Activated naive CD8-positive, alpha-beta T cell treated with anti-CD3 and anti-CD28 coated beads, Interleukin-2, amount 50 U/mL, for 24 hours (primary cell): ENCODE measurements around the gene TTC7B.

Experiments
- ATAC-seq: fragments of 150-1000 bp; cut with Tn5 transposase; one replicate; pipeline ENCODE4 v1.10.0; 2021
- DNase-seq: peaks from one replicate; pipeline ENCODE4 v3.0.0; 2021
- H3K27ac Mint-ChIP-seq: one replicate; pipeline ENCODE4 v1.8.0; 2021; ENCODE audit warnings: mild to moderate bottlenecking, mixed read lengths
- H3K27me3 Mint-ChIP-seq: one replicate; pipeline ENCODE4 v1.8.0; 2021; ENCODE audit warnings: mixed read lengths
- H3K36me3 Mint-ChIP-seq: one replicate; pipeline ENCODE4 v1.8.0; 2021; ENCODE audit warnings: low read depth, mixed read lengths
- H3K4me1 Mint-ChIP-seq: one replicate; pipeline ENCODE4 v1.8.0; 2021; ENCODE audit warnings: mixed read lengths
- H3K4me3 Mint-ChIP-seq: one replicate; pipeline ENCODE4 v1.8.0; 2021; ENCODE audit warnings: mild to moderate bottlenecking, moderate library complexity, mixed read lengths
- H3K9me3 Mint-ChIP-seq: one replicate; pipeline ENCODE4 v1.8.0; 2021; ENCODE audit warnings: mixed read lengths

The TTC7B gene

DNA sequence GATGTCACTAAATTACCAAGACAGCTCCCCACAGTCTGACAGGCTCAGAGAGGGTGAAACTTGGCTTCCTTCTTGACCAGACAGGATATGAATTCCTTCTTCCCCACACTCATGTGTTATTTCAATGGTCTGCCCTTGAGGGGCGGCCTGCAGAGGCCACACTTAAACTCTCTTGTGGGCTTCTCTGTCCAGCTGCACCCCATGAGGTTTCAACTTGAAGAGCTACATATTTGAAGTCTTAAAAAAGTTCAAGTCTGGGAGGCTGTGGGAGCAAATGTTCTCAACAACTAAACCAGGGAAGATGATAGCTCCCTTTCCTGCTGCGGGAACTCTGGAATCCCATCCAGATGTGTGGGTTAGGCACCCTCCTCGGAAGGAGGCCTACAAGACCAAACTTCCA is 98.3 kb downstream of the TTC7B start:
- H3K27ac Mint-ChIP-seq: no peak overlapping the region
- H3K9me3 Mint-ChIP-seq: no peaks in the 10 kb centered on the region
- ATAC-seq: no peak
- peaks cover 1% of the 10 kb centered on the region for H3K27me3 Mint-ChIP-seq
- no peak overlapping the region for H3K4me3 Mint-ChIP-seq
- H3K36me3 Mint-ChIP-seq: no peaks in the 10 kb centered on the region
- DNase-seq: no peak
- peaks cover 4% of the 10 kb centered on the region for H3K4me1 Mint-ChIP-seq

DNA sequence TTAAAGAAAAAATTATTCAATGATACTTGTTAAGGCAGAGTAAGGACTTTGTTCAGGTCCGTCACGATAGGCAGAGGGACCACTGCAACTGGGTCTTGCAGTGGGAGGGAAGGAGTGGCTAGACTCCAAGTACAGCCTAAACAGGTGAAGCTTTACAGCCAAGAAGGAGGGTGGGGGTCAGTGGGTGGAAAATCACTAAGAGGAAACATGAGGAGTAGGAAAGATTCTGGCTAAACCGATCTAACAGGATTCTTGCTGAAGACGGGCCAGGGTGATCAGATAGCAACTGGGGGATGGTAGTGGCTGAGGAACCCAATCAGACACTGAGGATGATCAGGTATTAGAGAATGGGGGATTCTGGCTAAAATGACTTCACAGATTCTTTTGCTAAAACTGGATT is 100.2 kb downstream of the TTC7B start:
- DNase-seq: no peak
- Mint-ChIP-seq H3K27ac (no peak overlapping the region), H3K4me1 (peaks cover 4% of the 10 kb centered on the region), H3K27me3 (peaks cover 1% of the 10 kb centered on the region), H3K4me3 (no peak overlapping the region), H3K36me3 (no peaks in the 10 kb centered on the region), H3K9me3 (no peaks in the 10 kb centered on the region)
- no peak for ATAC-seq

DNA sequence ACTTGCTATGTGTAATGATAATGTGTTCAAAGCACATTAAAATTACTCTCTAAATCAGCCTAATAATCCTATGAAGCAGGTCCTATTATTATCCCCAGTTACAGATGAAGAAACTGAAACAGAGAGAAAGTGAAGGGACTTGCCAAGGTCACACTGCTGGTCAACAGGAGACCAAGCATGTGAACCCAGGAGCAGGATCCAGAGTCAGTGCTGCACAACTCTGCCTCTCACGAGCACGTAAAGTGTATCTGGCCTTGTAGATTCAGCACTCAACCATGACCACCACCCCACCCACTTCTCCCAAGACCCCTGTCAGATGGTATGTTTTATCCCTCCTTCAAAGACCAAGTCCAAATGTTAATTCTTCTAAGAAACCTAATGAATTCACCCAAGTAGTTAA is 100.7 kb downstream of the TTC7B start:
- no peak for DNase-seq
- peaks cover 1% of the 10 kb centered on the region for H3K27me3 Mint-ChIP-seq
- no peaks in the 10 kb centered on the region for H3K36me3 Mint-ChIP-seq
- H3K27ac Mint-ChIP-seq: no peak overlapping the region
- no peaks in the 10 kb centered on the region for H3K9me3 Mint-ChIP-seq
- H3K4me1 Mint-ChIP-seq: peaks cover 4% of the 10 kb centered on the region
- H3K4me3 Mint-ChIP-seq: no peak overlapping the region
- no peak for ATAC-seq

DNA sequence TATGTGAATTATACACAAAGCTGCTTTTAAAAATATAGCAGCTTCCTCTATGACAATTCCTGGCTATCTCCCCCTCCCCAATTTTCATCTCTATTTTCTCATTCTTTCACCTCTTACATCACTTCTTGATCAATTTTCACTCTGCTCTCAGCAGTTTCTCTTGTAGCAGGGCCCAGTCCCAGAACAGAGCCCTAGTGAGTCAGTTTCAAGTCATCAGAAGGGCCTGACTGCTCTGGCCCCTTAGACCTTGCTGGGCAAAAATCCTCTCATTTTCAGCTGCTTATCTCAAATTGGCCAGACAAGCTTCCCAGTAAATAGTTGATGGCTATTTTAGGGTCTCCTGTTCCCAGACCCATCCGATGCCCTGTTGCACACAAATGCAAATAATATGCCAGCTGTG is 101.4 kb downstream of the TTC7B start:
- Mint-ChIP-seq H3K4me3 (no peak overlapping the region), H3K27me3 (peaks cover 1% of the 10 kb centered on the region), H3K9me3 (no peaks in the 10 kb centered on the region), H3K36me3 (no peaks in the 10 kb centered on the region), H3K4me1 (no peaks in the 10 kb centered on the region), H3K27ac (no peak overlapping the region)
- DNase-seq (no peak), ATAC-seq (no peak)

DNA sequence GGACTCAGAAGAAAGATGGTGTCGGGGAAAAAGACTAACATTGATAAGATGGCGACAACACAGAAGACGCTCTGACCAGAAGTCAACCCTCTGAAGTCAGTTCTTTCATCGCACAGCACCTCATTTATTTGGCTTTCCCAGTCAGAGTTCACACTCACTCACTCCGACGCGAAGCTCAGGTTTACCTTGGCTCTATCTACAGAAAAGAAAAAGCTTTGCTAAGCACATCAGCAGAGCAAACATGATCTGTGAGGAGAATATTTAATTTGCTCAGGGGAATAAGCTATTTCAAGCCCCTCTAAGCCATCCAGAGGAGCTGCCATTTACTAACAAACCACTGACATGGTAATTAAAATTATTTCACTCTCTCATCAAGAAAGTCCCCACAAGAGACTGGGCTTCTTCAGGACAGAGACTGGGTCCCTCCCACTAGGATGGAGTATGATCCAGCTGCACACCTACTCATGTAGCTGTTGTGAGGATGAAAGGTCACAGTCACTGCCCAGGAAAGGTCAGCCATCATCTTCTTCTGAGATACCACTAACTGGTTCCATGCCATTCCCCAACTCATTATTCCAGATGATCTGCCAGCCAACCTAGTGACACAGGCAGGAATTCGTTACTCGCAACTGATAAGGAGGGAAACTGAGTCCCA is 111.4 kb downstream of the TTC7B start:
- no peaks in the 10 kb centered on the region for H3K9me3 Mint-ChIP-seq
- H3K4me1 Mint-ChIP-seq: no peaks in the 10 kb centered on the region
- H3K27ac Mint-ChIP-seq: no peak overlapping the region
- H3K36me3 Mint-ChIP-seq: no peaks in the 10 kb centered on the region
- H3K27me3 Mint-ChIP-seq: no peaks in the 10 kb centered on the region
- no peak overlapping the region for H3K4me3 Mint-ChIP-seq
- no peak for DNase-seq
- no peak for ATAC-seq

DNA sequence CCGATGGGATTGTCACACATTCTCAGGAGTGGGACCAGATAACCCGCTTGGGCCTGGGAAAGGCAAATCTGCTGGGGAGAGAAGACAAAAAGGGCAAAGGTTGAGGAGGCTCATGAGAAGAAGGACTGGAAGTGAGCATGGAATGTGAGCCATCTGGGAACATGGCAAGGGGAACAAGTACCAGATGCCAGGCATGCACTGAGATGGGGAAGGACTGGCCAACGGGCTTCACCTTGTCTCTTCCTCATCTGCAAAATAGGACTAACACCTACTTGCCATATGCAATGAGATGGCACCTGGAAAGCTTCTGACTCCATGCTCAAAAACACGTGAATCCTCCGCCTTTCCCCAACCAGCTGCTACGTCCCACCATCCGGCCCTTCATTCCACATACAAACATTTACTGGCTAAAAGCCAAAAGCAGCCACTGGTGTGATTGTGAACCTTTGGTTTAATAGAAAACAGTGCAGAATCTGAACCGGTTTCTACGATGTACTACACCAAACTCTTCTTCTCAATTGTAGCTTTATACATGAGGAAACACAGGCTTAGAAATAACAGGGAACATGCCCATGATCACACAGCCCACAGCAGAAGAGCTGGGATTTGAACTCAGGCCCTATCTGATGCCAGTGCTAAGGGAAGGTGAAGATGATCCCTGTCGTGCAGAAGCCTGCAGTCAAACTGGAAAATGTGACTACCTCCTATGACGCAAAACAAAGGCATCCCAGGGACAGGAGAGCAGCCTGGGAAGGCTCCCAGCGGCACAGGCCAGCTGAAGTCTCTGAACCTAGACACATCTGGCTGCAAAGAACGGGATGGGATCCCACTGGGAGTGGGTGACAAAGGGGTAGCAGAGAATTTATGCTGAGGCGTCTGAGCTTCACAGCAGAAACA is 112.1 kb downstream of the TTC7B start:
- no peak for ATAC-seq

DNA sequence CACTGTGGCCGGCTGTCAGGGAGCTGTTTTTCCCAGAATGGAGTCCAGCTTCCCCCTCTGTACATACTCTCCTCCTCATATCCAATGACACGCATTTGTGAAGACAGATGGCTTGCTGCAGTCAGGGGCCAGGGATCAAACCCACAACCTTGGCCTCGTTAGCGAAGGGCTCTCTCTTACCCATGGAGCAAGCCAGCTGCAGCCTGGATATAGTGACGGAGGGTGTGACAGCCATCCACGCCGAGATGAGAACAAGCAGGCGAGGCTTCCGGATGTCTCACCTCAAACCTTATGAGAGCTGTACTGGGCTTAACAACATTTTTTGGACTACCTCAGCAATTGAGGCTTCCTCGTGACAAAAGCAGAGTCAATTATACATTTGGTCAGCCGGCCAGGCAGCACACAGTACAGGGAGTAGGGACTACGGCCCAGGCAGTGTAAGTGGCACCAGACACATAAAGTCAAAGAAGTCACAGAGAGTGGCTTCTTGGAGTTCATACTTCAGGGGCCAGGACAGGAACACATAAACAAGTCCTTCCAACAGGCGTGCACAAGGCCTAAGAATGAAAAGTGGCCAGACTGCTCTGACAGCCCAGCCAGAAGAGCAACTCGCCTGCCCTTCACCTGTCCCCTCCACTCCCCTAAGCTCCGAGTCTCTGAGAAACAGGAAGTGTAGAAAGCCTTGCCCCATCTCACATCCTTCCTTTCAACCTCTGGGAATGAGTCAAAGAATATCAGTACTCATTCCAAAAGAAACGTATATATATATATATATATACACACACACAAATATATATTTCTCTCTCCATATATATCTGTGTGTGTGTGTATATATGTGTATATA is 115.1 kb downstream of the TTC7B start:
- no peak overlapping the region for H3K4me3 Mint-ChIP-seq
- no peaks in the 10 kb centered on the region for H3K27me3 Mint-ChIP-seq
- no peak overlapping the region for H3K27ac Mint-ChIP-seq
- ATAC-seq (no peak), DNase-seq (no peak)
- H3K9me3 Mint-ChIP-seq: no peaks in the 10 kb centered on the region
- H3K4me1 Mint-ChIP-seq: no peaks in the 10 kb centered on the region
- H3K36me3 Mint-ChIP-seq: no peaks in the 10 kb centered on the region

More for the DNA sequence above, 112.1 kb downstream of the TTC7B start:
- Mint-ChIP-seq H3K27ac (no peak overlapping the region), H3K4me1 (no peaks in the 10 kb centered on the region), H3K27me3 (no peaks in the 10 kb centered on the region), H3K4me3 (no peak overlapping the region), H3K9me3 (no peaks in the 10 kb centered on the region), H3K36me3 (no peaks in the 10 kb centered on the region)
- no peak for DNase-seq

DNA sequence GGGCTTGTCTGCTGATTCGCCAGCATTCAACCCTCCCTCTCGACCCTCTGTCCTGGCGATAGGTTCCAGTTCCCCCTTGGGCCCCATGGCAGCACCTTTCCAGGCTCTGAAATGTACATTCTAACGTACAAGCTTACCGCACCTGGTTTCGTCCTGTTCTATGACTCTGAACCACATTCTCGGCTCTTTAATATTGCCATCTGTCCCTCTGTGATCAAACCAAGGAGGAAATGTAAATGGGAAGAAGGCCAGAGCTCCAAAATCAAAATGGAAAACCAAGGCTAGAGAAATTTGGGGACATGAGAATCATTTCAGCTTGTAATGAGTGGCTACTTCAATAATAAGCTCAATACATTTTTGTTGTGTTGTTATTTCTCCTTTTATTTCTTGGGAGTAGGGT is 117.2 kb downstream of the TTC7B start:
- H3K4me1 Mint-ChIP-seq: no peaks in the 10 kb centered on the region
- H3K36me3 Mint-ChIP-seq: no peaks in the 10 kb centered on the region
- no peak overlapping the region for H3K27ac Mint-ChIP-seq
- no peaks in the 10 kb centered on the region for H3K27me3 Mint-ChIP-seq
- H3K9me3 Mint-ChIP-seq: no peaks in the 10 kb centered on the region
- ATAC-seq (no peak), DNase-seq (no peak)
- H3K4me3 Mint-ChIP-seq: no peak overlapping the region

DNA sequence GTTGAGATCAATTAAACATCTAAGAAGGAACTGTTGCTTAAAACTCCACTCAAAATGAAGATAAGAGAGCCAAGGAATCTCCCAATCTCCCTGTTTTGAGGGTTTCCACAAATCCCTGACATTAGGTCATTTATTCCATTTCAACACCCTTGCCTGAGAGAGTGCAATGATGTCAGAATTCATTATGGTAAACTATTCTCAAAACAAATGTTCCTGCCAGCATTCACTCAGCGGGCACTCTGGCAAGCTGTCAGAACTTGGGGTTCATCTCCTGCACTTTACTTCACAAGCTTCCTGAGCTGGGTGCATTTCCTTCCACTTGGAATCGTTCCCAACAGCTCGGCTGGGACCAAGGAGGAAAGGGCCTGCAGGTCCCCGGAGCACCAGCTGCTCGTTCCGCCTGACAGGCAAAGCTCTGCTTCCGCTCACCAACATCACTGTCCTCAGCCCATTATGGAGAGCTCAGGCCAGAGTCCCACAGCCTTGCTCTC is 117.8 kb downstream of the TTC7B start:
- no peak for DNase-seq
- H3K4me3 Mint-ChIP-seq: no peak overlapping the region

DNA sequence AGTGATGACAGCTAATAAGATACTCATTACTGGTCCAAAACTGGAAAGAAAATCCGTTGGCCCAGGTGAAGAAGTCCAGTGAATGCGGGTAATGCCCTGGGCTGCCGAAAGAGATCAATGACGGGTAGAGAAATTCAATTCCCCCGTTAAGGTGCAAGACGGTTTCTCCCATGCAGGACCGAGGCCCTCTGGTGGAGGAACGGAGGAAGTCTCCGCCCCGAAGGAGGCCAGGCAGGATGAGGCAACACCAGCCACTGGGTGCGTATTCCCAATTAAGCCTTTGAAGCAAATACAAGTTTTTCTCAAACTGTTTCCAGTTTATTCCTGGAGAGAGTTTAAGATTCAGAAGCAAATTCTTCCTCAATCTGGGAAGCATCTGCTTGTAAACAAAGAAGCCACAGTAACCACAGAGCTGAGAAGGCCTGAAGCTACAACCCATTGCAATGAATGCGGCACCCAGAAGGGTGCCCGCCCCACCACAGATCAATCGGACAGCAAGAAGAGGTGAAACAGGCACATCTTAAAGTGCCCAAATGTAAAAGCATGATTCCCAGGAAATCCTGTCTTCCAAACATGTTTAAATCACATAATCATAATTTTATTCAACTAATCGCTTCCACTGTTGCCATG is 118.5 kb downstream of the TTC7B start:
- Mint-ChIP-seq H3K27ac (no peak overlapping the region), H3K4me1 (no peaks in the 10 kb centered on the region), H3K36me3 (no peaks in the 10 kb centered on the region), H3K27me3 (no peaks in the 10 kb centered on the region), H3K4me3 (no peak overlapping the region), H3K9me3 (no peaks in the 10 kb centered on the region)
- ATAC-seq (peak; percentile 87), DNase-seq (peak; percentile 78)

More for the DNA sequence above, 117.8 kb downstream of the TTC7B start:
- no peaks in the 10 kb centered on the region for H3K9me3 Mint-ChIP-seq
- H3K27me3 Mint-ChIP-seq: no peaks in the 10 kb centered on the region
- no peak overlapping the region for H3K27ac Mint-ChIP-seq
- no peaks in the 10 kb centered on the region for H3K36me3 Mint-ChIP-seq
- H3K4me1 Mint-ChIP-seq: no peaks in the 10 kb centered on the region
- ATAC-seq: no peak

DNA sequence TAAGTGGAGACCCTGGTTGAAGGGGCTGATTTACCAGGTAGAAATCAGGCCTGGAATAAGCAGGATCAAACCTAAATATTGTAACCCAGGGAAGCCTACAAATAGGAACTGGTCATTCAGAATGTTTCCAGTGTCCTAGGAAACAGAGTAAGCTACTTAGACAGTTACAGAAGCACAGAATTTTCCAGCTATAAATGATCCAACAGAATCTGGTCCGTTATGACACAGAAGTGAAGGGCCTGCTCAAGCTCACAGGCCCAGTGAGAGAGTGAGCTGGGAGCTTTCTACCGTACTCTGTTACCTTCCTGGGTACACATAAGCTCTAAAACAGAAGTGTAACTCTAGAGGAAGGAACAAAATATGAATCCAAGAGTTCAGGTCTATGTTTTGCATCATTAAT is 119.1 kb downstream of the TTC7B start:
- no peak overlapping the region for H3K27ac Mint-ChIP-seq

DNA sequence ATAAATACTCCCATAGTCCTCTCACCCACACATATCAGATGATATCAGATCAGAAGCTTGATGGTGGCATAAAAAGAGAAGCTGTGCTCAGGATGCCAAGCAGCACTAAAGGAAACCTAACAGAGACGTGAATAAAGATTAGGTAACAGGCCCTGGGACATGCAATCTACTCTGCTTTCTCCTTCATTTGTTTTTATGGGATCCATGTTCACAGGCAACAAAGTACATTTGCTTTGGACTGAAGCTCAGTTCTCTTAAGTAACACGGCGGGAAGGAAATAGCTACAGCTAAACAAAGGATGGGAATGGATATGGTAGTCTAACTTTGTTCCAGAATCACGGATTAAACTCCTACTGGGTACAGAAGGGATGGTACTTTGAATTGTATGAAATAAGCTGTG is 119.5 kb downstream of the TTC7B start:
- H3K27ac Mint-ChIP-seq: no peak overlapping the region
- DNase-seq: no peak
- no peaks in the 10 kb centered on the region for H3K27me3 Mint-ChIP-seq

More for the DNA sequence above, 119.1 kb downstream of the TTC7B start:
- H3K9me3 Mint-ChIP-seq: no peaks in the 10 kb centered on the region
- H3K36me3 Mint-ChIP-seq: no peaks in the 10 kb centered on the region
- DNase-seq: no peak
- no peak overlapping the region for H3K4me3 Mint-ChIP-seq
- H3K27me3 Mint-ChIP-seq: no peaks in the 10 kb centered on the region
- no peak for ATAC-seq
- no peaks in the 10 kb centered on the region for H3K4me1 Mint-ChIP-seq

DNA sequence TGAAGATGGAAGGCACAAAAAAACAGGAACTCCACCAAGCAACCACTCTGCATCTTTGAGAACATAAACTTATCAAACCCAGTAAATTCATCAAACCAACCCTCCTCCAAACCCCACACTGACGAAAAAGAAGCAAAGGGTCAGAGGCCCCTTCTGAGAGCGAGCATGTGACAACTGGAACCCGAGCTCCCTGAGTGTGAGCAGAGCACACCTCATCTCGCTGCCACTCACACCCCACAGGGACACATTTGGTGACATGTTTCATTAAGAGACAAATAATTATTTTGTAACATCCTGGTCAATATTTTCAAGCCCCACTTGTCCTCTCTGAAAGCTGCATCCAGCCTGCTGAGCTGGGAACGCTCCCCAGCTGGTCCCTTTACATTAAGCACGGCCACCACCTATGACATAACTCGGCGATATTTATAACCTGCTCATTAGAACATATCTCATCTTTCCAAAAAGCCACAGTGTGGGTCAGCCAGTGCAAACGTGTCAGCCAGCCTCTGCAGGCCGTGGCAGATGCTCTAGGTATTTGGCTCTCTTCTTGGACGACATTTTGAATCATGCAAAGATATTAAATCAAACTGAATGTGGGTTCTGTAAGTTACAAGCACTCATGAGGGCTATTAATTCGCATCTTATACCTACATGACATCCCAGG is 120.1 kb downstream of the TTC7B start:
- H3K9me3 Mint-ChIP-seq: no peaks in the 10 kb centered on the region
- no peaks in the 10 kb centered on the region for H3K36me3 Mint-ChIP-seq
- H3K4me3 Mint-ChIP-seq: no peak overlapping the region
- H3K27ac Mint-ChIP-seq: no peak overlapping the region
- ATAC-seq (no peak), DNase-seq (no peak)
- no peaks in the 10 kb centered on the region for H3K4me1 Mint-ChIP-seq
- H3K27me3 Mint-ChIP-seq: no peaks in the 10 kb centered on the region

More for the DNA sequence above, 119.5 kb downstream of the TTC7B start:
- no peaks in the 10 kb centered on the region for H3K36me3 Mint-ChIP-seq
- no peak overlapping the region for H3K4me3 Mint-ChIP-seq
- no peak for ATAC-seq
- no peaks in the 10 kb centered on the region for H3K4me1 Mint-ChIP-seq
- no peaks in the 10 kb centered on the region for H3K9me3 Mint-ChIP-seq

DNA sequence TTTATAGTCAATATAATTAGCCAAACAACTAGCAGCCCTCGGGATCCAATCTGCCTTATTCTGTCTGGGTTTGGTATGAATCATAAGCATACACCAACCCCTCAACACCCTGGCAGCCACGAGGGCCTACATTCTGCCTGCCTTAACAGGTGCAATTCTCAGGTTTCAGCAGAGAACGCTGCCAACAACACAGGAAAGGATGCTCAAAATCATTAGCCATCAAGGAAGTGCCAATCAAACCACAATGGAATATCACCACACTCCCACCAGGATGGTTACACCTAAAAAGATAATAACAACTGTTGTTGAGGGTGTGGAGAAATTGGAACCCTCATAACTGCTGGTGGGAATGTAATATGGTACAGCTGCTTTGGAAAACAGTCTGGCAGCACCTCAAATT is 122.8 kb downstream of the TTC7B start:
- Mint-ChIP-seq H3K4me1 (no peaks in the 10 kb centered on the region), H3K27me3 (no peaks in the 10 kb centered on the region), H3K36me3 (no peaks in the 10 kb centered on the region), H3K9me3 (no peaks in the 10 kb centered on the region), H3K27ac (no peak overlapping the region), H3K4me3 (no peak overlapping the region)
- DNase-seq: no peak
- no peak for ATAC-seq
